SJCRH30 (cell line): Measurements from ENCODE around the gene TSC2. TPM values are rescaled to one million over a fixed set of nuclear protein-coding genes. Genes with fewer than 3 reads are reported as not detected.
"Not testable (repeated sequence)": the region's sequence is repeated elsewhere in the genome, so short reads cannot be mapped to it uniquely, and the experiment has no call there.

Experiments used
- DNase-seq, 2 experiments: peaks; one replicate each; pipeline ENCODE4 v3.0.0-alpha.2; 2015 to 2020
- H3K27ac ChIP-seq: fragments of 250-450 bp; sonication (Bioruptor Pico); 2 replicates; pipeline ENCODE4 v1.5.1; 2020; ENCODE audit warnings: mild to moderate bottlenecking, moderate library complexity
- H3K27me3 ChIP-seq: fragments of 250-450 bp; sonication (Bioruptor Pico); 2 replicates; pipeline ENCODE4 v1.5.1; 2020; ENCODE audit warnings: mild to moderate bottlenecking, moderate library complexity
- H3K36me3 ChIP-seq: fragments of 250-450 bp; sonication (Bioruptor Pico); 2 replicates; pipeline ENCODE4 v1.5.1; 2020; ENCODE audit warnings: mild to moderate bottlenecking, moderate library complexity
- H3K4me1 ChIP-seq: fragments of 250-450 bp; sonication (Bioruptor Pico); 2 replicates; pipeline ENCODE4 v1.5.1; 2020; ENCODE audit warnings: mild to moderate bottlenecking, moderate library complexity
- H3K4me3 ChIP-seq: fragments of 250-450 bp; sonication (Bioruptor Pico); 2 replicates; pipeline ENCODE4 v1.5.1; 2020; ENCODE audit warnings: mild to moderate bottlenecking, moderate library complexity
- H3K9me3 ChIP-seq: fragments of 250-450 bp; sonication (Bioruptor Pico); replicated peaks from 2 replicates; pipeline ENCODE4 v1.5.1; 2020; ENCODE audit warnings: mild to moderate bottlenecking, moderate library complexity
- total RNA-seq: library from RNA; depleted of rRNA; stranded (reverse); fragments of >200 nt; shearing (Covaris generic); gene quantifications from 2 replicates; pipeline ENCODE4 v1.2.3, GENCODE V29; 2014

TSC2 gene
- total RNA-seq, 1 experiment from 2014 or later: 37.1 TPM

DNA sequence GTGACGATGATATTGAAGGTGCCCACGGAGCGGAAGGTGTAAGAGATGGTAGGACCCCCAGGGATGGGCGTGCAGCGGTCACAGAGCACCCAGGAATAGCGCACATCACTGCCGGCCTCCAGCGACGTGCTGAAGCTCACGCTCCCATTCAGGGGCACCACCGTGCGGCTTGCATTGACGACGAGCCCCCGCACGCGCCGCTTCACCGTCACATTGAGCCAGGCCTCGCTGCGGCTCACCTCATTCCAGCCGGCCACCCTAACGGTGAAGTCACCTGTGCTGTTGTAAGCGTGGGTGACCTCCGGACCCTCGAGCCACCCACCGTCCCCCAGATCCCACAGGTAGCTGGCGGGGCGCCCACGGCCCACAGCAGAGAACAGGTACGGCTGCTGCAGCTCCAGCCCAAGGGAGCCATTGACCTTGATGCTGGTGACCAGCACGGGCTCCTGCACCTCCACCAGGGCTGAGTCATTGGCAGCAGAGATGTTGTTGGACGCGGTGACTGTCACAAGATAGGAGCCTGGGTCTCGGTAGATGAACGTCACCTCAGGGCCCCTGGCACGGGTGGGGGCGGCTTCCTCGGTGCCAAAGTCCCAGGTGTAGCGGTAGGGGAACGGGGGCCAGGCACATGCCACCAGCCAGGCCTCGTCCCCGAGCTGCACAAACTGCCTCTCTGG lies 62.7 kb downstream of the TSC2 start:
- not testable (repeated sequence) for H3K4me3 ChIP-seq, H3K36me3 ChIP-seq, H3K4me1 ChIP-seq, H3K27ac ChIP-seq, H3K27me3 ChIP-seq, H3K9me3 ChIP-seq, DNase-seq

DNA sequence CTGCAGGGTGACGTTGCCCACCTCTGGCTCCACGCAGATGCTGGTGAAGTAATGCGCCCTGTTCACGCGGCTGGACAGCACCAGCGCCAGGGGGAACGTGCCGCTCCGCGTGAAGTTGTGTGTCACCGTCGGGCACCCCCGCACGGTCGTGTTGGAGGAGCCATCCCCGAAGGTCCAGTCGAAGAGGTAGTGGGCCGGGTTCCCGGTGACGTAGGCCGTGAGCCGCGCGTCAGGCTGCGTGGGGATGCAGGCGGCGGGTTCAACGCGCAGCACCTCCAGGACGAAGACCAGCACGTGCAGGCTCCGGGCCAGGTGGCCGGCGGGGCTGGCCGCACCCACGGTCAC lies 63.2 kb downstream of the TSC2 start:
- H3K4me1 ChIP-seq, H3K27me3 ChIP-seq, H3K36me3 ChIP-seq, DNase-seq, H3K9me3 ChIP-seq, H3K4me3 ChIP-seq, H3K27ac ChIP-seq: not testable (repeated sequence)

DNA sequence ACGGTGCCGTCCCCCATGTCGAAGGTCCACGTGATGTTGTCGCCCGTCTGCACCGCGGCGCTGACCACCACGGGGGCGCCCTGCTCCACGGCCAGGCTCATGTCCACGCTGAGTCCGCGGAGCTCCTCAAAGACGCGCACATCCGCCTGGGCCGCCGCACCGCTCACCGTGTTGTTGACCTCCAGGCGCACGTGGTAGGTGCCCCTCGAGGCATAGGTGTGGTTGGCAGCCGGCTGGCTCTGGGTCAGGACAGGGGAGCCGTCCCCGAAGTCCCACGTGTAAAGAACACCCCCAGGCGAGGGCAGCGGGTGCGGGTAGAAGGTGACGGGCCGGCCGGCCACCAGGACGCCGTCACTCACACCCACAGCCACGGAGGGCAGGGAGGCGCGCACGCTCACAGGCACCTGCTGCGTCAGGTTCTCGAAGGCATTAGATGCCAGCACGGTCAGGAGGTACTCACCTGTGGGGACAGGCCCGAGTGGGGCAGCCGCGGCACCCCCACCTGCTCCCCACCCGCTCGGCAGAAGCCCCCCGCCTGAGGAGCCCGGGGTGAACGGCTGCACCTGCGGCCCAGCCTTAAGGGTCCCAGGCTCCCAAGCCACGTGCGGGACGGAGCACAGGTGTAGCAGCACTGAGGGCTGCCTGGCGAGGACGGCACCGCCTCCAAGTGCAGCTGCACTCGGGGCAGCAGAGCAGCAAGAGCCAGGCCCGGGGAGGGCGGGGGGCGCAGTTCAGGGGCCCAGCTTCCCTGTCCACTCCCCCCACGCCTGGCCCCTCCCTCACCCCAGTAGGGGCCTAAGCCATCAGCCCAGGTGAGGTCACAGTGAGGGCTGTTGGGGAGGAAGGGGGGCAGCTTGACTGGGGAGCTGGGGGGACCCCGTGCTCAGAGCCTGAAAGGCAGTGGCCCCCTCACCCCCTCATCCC lies 63.9 kb downstream of the TSC2 start:
- not testable (repeated sequence) for H3K4me3 ChIP-seq, DNase-seq, H3K27me3 ChIP-seq, H3K27ac ChIP-seq, H3K4me1 ChIP-seq, H3K36me3 ChIP-seq, H3K9me3 ChIP-seq

DNA sequence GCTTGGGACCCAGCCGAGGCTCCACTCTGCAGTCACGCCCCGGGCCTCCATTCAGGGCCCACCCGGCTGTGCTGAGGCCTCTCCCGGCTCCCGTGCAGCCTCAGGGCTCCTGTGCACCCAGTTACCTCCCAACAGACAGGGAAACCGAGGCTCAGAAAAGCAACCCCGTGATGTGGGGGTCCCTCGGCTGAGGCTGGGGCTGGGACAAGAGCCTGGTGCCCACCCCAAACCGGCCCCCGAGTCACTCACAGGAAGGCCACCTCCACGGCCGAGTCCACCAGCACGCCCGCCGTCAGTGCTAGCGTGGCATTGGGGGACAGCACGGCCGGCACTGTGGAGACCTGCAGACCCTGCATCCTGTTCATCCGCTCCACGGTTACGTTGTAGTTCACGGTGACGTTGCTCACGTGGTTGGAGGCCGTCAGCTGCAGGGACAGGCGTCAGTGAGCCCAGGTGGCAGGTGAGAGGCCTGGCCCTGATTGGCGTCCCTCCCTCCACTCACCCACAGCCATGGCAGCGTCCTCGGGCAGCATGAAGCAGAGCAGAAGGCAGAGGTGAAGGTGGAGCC lies 64.8 kb downstream of the TSC2 start:
- H3K36me3 ChIP-seq, H3K9me3 ChIP-seq, DNase-seq, H3K4me1 ChIP-seq, H3K27me3 ChIP-seq, H3K27ac ChIP-seq, H3K4me3 ChIP-seq: not testable (repeated sequence)

DNA sequence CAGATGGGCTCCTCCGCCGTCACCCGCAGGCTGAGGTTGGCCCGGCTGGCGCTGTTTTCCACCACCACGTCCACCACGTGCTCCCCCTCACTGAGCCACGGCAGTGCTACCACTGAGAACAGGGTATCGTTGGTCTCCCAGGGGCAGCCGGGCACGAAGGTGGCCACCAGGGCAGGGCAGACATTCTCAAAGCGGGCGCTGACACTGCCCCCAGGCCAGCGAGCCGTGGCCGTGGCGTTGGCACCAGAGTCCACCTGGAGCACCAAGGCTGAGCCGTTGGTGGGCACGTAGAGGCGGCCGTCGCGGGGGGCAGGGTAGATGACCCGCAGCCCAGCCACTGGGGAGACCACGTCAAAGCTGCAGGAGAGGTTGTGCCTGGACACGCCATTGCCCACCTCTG lies 66.4 kb downstream of the TSC2 start:
- H3K27ac ChIP-seq, H3K27me3 ChIP-seq, DNase-seq, H3K9me3 ChIP-seq, H3K4me3 ChIP-seq, H3K4me1 ChIP-seq, H3K36me3 ChIP-seq: not testable (repeated sequence)

DNA sequence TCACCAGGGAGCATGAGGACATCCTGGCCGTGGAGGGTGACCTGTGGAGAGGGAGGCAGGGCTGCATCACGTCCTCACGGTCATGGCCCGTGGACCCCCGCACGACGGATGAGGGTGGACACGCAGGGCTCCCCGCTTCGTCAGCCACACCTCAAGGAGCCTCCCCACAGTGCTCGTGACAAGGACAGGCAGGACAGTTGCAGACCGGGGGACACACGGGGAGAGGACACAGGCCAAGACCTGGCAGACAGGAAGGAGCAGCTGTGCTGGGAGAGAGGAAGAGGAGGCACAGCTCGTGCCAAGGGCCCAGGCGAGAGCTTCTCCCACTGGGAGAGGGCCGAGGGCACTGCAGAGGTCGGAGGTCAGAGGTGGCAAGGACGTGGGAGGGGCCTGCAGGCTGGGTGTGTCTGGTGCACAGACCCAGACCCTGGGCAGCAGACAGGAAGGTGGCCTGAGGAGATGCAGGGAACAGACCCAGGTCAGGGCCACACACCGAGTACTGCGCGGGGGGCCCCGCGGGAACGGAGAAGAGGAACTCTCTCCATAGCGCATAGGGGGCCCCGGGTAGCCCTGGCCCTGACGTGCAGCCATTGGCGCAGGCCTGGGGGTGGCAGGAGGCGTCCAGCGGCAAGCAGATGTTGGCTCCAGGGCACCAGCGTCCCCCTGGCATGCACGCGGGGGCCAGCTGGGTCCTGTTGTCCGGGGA lies 67.3 kb downstream of the TSC2 start:
- not testable (repeated sequence) for H3K4me1 ChIP-seq, H3K36me3 ChIP-seq, DNase-seq, H3K4me3 ChIP-seq, H3K27me3 ChIP-seq, H3K27ac ChIP-seq, H3K9me3 ChIP-seq

DNA sequence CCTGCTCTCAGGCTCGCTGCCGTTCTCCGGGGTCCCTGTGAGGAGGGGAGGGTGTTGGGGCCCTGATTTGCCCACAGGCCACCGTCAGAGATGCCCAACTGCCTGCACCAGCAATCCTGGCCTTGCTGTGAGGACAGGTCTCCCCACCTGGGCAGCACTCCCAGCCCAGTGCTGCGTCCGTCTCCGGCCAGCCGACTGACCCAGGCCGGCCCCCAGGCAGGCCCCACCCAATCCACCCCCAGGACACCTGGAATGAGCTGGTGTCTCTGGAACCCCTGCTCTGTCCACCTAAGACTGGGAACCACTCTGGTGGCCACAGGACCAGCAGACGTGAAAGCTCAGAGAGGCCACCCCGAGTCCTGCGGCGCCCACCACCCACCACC lies 67.8 kb downstream of the TSC2 start:
- no peaks in the 10 kb centered on the region for H3K9me3 ChIP-seq
- no peak overlapping the region for H3K4me3 ChIP-seq
- no peak for DNase-seq
- no peaks in the 10 kb centered on the region for H3K27me3 ChIP-seq
- H3K4me1 ChIP-seq: no peaks in the 10 kb centered on the region
- H3K27ac ChIP-seq: no peak overlapping the region
- no peaks in the 10 kb centered on the region for H3K36me3 ChIP-seq

DNA sequence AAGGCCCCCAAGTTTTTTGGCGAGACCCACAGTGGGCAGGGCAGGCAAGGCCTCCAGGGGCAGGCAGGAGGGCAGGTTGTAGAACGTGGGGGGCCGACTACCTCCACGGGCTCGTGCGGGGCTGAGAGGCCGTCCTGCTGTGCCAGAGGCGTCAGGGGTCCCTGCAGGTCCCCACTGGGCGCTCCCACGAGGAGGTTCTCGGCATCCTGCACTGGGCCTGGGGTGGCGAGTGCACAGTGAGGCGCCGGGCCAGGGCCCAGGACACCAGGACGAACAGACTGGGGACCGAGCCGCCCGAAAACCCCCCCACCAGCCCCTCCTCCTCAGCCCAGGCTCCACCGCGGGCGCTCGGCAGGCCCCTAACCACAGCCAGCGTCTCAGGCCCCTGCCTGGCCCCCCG lies 68.6 kb downstream of the TSC2 start:
- H3K27ac ChIP-seq, H3K36me3 ChIP-seq, H3K9me3 ChIP-seq, DNase-seq, H3K4me1 ChIP-seq, H3K27me3 ChIP-seq, H3K4me3 ChIP-seq: not testable (repeated sequence)

DNA sequence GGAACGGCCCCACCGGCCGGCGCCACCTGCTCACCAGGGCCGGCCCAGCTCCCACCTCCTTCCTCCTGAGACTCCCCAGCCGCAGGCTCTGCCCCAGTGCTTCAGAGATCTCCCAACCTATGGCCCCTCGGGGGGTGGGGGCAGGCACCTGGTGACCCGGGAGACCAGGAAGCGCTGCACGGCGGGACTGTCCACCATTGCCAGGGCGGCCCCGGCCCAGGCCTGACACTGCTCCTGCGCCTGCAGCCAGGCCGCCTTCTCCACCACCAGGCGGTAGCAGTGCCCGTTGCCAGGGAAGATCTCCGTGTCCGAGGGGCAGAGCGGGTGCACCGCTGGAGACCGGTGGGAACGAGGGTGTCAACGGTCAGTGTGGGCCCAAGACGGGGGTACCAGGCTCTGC lies 69.6 kb downstream of the TSC2 start:
- not testable (repeated sequence) for H3K36me3 ChIP-seq, DNase-seq, H3K4me3 ChIP-seq, H3K27ac ChIP-seq, H3K4me1 ChIP-seq, H3K27me3 ChIP-seq, H3K9me3 ChIP-seq

DNA sequence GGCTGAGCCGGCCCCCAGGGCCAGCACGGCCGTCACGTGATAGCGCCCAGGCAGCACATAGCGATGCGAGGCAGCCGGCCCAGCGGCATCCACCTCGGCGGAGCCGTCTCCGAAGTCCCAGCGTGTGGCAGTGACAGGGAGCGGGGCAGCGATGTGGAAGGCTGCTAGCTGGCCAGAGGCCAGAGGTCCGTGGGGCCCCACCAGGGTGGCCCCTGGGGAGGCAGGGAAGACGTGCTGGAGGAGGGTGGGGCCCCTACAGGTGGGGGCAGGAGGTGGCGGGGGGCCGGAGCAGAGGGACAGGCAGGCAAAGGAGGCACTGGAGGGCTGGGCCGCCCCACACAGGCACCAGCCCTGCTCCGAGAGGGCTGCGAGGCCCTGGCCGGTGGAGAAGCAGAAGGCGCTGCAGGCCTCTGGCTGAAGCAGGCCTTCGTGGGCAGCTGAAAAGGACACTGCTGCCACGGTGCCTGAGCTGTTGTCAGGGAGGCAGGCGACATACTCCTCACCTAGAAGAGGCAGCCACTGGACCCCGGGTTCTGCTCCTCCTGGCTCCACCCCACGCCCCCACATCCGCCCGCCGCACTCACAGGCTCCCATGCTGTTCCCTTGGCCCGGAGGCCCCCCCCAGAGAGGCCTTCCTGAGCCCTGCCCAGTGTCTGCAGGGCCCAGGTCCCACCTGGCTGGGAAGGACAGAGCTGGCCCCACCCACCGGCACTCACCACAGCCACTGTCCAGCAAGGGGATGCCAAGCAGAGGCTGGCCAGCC lies 70.4 kb downstream of the TSC2 start:
- H3K4me3 ChIP-seq, H3K4me1 ChIP-seq, H3K27ac ChIP-seq, H3K27me3 ChIP-seq, DNase-seq, H3K9me3 ChIP-seq, H3K36me3 ChIP-seq: not testable (repeated sequence)

DNA sequence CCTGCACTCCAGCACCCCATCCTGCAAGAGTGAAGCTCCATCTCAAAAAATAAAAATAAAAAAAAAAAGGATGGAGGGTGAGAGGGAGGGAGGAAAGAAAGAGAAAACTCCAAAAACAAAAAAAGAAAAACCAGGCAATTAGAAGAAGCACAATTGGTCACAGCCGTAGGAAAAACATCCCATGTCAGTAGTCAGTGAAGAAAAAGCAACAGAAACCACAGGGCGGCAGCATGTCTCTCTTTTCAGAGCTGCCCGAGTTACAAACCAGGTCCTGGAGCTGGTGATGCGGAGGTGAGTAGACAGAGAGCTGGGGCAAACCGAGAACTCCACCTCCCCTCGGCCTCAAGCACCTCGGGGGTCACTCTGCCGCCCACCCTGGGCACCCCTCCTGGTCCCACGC lies 73.5 kb downstream of the TSC2 start:
- not testable (repeated sequence) for H3K27ac ChIP-seq, DNase-seq

DNA sequence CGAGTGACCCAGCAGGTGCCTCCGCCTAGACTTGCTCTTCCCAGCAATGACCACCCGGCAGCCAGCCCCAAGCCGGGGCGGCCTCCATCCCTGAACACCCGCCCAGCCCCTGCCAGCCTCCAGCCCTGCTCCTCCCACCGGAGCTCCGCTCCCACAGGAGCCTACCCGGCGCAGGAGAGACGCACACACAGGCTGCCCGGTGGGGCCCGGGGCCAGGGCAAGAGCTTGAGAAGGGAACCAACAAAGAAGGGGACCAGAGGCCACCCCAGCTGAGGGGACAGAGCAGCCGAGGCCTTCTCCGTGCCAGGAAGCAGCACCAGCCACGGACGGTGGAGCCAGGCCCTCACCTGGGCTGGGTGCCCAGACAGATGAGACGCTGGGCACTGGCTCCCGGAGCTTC lies 74.1 kb downstream of the TSC2 start:
- H3K27ac ChIP-seq: no peak overlapping the region
- no peak overlapping the region for H3K4me3 ChIP-seq
- no peak for DNase-seq
- no peaks in the 10 kb centered on the region for H3K9me3 ChIP-seq
- H3K27me3 ChIP-seq: no peaks in the 10 kb centered on the region
- 0 out of 2 replicates have a peak, but pooled peaks cover 2% of the 10 kb centered on the region for H3K4me1 ChIP-seq
- H3K36me3 ChIP-seq: no peaks in the 10 kb centered on the region

More for the DNA sequence above, 73.5 kb downstream of the TSC2 start:
- H3K9me3 ChIP-seq, H3K36me3 ChIP-seq, H3K4me1 ChIP-seq, H3K4me3 ChIP-seq, H3K27me3 ChIP-seq: not testable (repeated sequence)

DNA sequence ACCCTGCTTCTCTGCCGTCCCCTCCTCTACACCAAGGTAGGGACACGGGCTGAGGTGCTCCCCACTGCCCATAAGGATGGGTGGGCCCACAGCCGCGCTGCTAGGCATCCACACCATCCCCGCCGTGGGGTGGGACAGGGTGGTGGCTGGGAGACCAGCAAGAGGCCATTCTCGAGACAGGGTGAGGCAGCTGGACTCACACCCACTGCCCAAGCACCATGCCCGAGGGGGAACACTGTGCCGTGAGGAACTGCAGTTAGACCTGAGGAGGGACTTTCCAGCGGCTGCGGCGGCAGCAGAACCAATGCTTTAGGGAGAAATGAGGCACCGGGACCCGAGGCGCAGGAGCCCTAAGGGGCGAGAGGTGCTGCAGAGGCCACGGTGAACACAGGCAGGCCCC lies 74.6 kb downstream of the TSC2 start:
- 0 out of 2 replicates have a peak, but pooled peaks cover 2% of the 10 kb centered on the region for H3K4me1 ChIP-seq
- H3K36me3 ChIP-seq: no peaks in the 10 kb centered on the region
- no peaks in the 10 kb centered on the region for H3K27me3 ChIP-seq
- H3K27ac ChIP-seq: no peak overlapping the region
- no peaks in the 10 kb centered on the region for H3K9me3 ChIP-seq
- no peak for DNase-seq
- H3K4me3 ChIP-seq: no peak overlapping the region

DNA sequence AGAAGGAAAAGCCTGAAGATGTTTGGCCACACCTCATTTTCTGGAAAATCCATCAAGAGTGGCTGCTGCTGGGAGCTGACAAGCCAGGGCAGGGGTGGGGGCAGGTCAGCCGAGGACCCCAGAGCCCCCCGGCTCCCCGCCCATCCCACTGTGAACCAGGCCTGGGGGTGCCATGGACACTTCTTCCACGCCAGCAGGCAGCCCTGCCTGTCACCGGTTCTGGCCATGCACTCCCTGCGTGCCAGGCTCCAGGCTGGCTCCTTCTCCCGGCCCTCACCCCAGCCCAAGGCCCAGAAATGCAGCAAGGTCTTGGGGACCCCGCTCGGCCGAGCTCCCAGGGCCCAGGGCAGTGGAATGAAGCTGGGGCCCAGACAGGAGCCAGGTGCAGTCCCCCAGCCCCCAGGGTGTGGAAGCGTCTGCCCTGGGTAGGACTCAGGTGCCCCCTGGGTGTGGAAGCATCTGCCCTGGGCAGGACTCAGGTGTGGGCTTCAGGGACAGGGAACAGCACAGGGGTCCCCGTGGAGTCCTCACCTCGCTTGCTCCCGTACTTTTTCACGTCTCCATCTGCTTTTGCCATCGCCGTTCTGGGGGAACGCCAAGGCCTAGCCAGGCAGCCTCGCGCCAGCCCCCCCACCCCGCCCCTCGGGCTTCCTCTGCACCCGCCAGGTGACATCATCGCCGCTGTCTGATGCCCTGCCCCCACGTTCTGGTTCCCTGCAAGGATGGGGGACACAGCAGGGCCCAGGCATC lies 75.3 kb downstream of the TSC2 start:
- H3K9me3 ChIP-seq, H3K27ac ChIP-seq, DNase-seq, H3K4me3 ChIP-seq, H3K4me1 ChIP-seq, H3K36me3 ChIP-seq, H3K27me3 ChIP-seq: not testable (repeated sequence)
